ENCODE measurements around the gene SPPL3. TPM values are rescaled to one million over a fixed set of nuclear protein-coding genes. Genes with fewer than 3 reads are reported as not detected.

The SPPL3 gene
- total RNA-seq, 1 donor from 2014 or later: 28.2 TPM

- H3K4me3 Mint-ChIP-seq: no peak overlapping the region
- DNase-seq: no peak
- peaks cover 23% of the 10 kb centered on the region for H3K36me3 Mint-ChIP-seq (ENCODE audit: low read depth)
- H3K27me3 Mint-ChIP-seq: no peaks in the 10 kb centered on the region
- H3K9me3 Mint-ChIP-seq: no peaks in the 10 kb centered on the region
- intact Hi-C loops (cut with micrococcal nuclease): no loop called here
- peak overlapping the region; percentile 18 for H3K27ac Mint-ChIP-seq
- peaks cover 19% of the 10 kb centered on the region for H3K4me1 Mint-ChIP-seq
These were observed 128.2 kb downstream of the SPPL3 start for GRCh38 chr12:120775862-120776552.

- Mint-ChIP-seq H3K4me1 (peaks cover 19% of the 10 kb centered on the region), H3K9me3 (no peaks in the 10 kb centered on the region), H3K27ac (peak overlapping the region; percentile 20), H3K27me3 (no peaks in the 10 kb centered on the region), H3K36me3 (ENCODE audit: low read depth) (peaks cover 22% of the 10 kb centered on the region), H3K4me3 (no peak overlapping the region)
- intact Hi-C loops (cut with micrococcal nuclease): no loop called here
- DNase-seq: no peak
These were observed 129.8 kb downstream of the SPPL3 start for GRCh38 chr12:120774169-120774916.

DNA sequence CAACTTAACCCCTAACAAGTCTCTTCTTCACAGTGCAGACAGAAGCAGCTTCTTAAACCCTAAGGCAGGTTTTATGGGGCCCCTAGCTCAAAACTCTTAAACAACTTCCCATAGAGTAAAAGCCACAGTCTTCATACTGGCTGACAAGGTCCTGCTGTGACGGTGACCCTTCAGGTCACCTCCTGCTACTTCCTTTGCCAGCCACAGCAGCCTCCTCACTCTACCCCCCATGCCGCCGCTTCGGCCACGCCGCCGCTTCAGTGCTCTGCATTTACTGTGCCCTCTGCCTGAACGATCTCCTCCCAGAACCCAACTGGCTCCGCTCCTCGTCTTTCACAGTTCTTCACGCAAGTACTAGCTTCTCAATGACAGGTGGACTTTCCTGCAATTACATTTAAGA lies 133.1 kb downstream of the SPPL3 start:
- Mint-ChIP-seq H3K4me1 (peaks cover 19% of the 10 kb centered on the region), H3K4me3 (no peak overlapping the region), H3K27me3 (no peaks in the 10 kb centered on the region), H3K36me3 (ENCODE audit: low read depth) (peaks cover 22% of the 10 kb centered on the region), H3K9me3 (no peaks in the 10 kb centered on the region), H3K27ac (no peak overlapping the region)
- intact Hi-C loops (cut with micrococcal nuclease): no loop called here
- no peak for DNase-seq

- no peaks in the 10 kb centered on the region for H3K27me3 Mint-ChIP-seq
- DNase-seq: no peak
- no peaks in the 10 kb centered on the region for H3K9me3 Mint-ChIP-seq
- H3K27ac Mint-ChIP-seq: no peak overlapping the region
- H3K4me3 Mint-ChIP-seq: no peak overlapping the region
- peaks cover 7% of the 10 kb centered on the region for H3K4me1 Mint-ChIP-seq
- peaks cover 22% of the 10 kb centered on the region for H3K36me3 Mint-ChIP-seq (ENCODE audit: low read depth)
- intact Hi-C loops (cut with micrococcal nuclease): no loop called here
These were observed 136.8 kb downstream of the SPPL3 start for GRCh38 chr12:120767071-120768024.

DNA sequence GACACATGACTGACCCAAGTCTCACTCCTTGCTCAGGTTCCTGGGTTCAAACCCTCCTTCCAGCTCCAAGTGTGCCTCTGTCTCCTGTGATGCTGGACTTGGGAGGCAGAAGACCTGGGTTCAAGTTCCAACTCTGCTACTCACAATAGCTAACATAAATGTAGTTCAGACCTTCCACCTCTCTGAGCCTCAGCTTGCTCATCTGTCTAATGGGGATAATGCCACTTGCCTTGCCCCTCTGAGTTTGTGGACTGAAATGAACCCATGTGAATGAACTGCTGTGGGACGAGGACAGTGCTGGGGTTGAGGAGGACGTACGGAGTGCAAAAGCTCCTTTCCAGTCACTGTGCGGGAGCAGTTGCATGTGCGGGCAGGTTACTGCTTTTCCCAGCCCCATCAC lies 137.6 kb downstream of the SPPL3 start:
- peaks cover 4% of the 10 kb centered on the region for H3K4me1 Mint-ChIP-seq

GRCh38 chr12:120764816-120765215 lies 139.3 kb downstream of the SPPL3 start:
- intact Hi-C loops (cut with micrococcal nuclease): no loop called here
- Mint-ChIP-seq H3K4me1 (no peaks in the 10 kb centered on the region), H3K9me3 (no peaks in the 10 kb centered on the region), H3K27ac (no peak overlapping the region), H3K27me3 (no peaks in the 10 kb centered on the region), H3K4me3 (no peak overlapping the region), H3K36me3 (ENCODE audit: low read depth) (peaks cover 29% of the 10 kb centered on the region)
- DNase-seq: no peak

More for the DNA sequence above, 137.6 kb downstream of the SPPL3 start:
- Mint-ChIP-seq H3K9me3 (no peaks in the 10 kb centered on the region), H3K27me3 (no peaks in the 10 kb centered on the region), H3K27ac (no peak overlapping the region), H3K4me3 (no peak overlapping the region), H3K36me3 (ENCODE audit: low read depth) (peaks cover 22% of the 10 kb centered on the region)
- intact Hi-C loops (cut with micrococcal nuclease): no loop called here
- no peak for DNase-seq

GRCh38 chr12:120763250-120763649 lies 140.9 kb downstream of the SPPL3 start:
- Mint-ChIP-seq H3K36me3 (ENCODE audit: low read depth) (peaks cover 26% of the 10 kb centered on the region), H3K27ac (no peak overlapping the region), H3K4me3 (no peak overlapping the region), H3K4me1 (no peaks in the 10 kb centered on the region), H3K9me3 (no peaks in the 10 kb centered on the region), H3K27me3 (no peaks in the 10 kb centered on the region)
- intact Hi-C loops (cut with micrococcal nuclease): no loop called here
- DNase-seq: no peak

GRCh38 chr12:120762086-120762485 lies 142.1 kb downstream of the SPPL3 start:
- intact Hi-C loops (cut with micrococcal nuclease): no loop called here
- H3K9me3 Mint-ChIP-seq: no peaks in the 10 kb centered on the region
- DNase-seq: no peak
- H3K27ac Mint-ChIP-seq: no peak overlapping the region
- H3K4me3 Mint-ChIP-seq: no peak overlapping the region
- H3K36me3 Mint-ChIP-seq (ENCODE audit: low read depth): peaks cover 23% of the 10 kb centered on the region
- no peaks in the 10 kb centered on the region for H3K27me3 Mint-ChIP-seq
- no peaks in the 10 kb centered on the region for H3K4me1 Mint-ChIP-seq

- intact Hi-C loops (cut with micrococcal nuclease): no loop called here
- H3K27me3 Mint-ChIP-seq: no peaks in the 10 kb centered on the region
- H3K4me1 Mint-ChIP-seq: no peaks in the 10 kb centered on the region
- peaks cover 23% of the 10 kb centered on the region for H3K36me3 Mint-ChIP-seq (ENCODE audit: low read depth)
- DNase-seq: no peak
- H3K9me3 Mint-ChIP-seq: no peaks in the 10 kb centered on the region
- no peak overlapping the region for H3K4me3 Mint-ChIP-seq
- no peak overlapping the region for H3K27ac Mint-ChIP-seq
These were observed 142.6 kb downstream of the SPPL3 start for GRCh38 chr12:120761519-120761934.

DNA sequence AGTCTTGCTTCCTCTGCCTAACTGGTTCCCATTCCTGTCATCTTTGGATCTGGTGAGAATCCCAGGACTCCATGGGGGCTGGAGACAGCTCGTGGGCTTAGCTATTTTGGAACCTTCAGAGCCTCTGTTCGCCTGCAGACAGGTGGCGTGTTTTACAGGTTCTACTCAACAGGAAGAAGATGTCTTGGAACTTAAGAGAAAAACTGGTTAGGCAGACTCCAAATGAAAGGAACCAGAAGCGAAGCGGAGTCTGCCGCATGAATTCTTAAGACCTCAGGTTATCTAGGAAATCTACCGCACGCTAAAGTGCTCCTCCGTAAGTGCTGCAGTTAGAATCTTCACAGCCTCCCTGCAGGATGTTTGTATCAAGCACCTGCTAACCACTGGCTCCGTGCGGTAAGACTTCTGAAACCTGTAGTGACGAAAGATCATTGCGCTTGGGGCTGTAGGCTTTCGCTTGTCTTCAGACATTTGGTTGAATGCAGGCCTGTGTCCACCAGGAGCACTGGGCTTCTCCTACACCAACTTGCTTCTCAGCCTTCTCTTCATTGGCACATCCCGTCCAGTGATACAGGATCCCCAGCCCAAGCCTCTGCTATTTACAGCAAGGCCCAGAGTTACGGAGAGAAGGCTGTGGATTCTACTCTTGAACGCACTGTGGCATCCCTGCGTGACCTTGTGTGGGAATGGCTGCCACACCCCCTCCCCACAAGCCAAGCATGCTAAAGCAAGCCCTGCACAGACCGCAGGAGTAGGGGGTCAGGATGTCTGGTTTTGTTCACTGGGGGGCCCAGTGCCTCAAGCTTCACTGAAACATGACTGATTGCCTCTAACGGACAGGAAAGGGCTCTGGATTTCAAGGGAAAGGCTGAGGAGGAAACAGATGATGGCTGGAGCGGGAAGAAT lies 143.6 kb downstream of the SPPL3 start:
- peaks cover 16% of the 10 kb centered on the region for H3K36me3 Mint-ChIP-seq (ENCODE audit: low read depth)
- intact Hi-C loops (cut with micrococcal nuclease): no loop called here
- H3K4me3 Mint-ChIP-seq: peak overlapping the region; percentile 7
- peaks cover 1% of the 10 kb centered on the region for H3K9me3 Mint-ChIP-seq
- no peaks in the 10 kb centered on the region for H3K4me1 Mint-ChIP-seq
- H3K27ac Mint-ChIP-seq: peak overlapping the region; percentile 34
- DNase-seq: peak; percentile 74
- H3K27me3 Mint-ChIP-seq: no peaks in the 10 kb centered on the region

- Mint-ChIP-seq H3K4me1 (no peaks in the 10 kb centered on the region), H3K9me3 (peaks cover 10% of the 10 kb centered on the region), H3K36me3 (ENCODE audit: low read depth) (peaks cover 18% of the 10 kb centered on the region), H3K27ac (peak overlapping the region; percentile 13), H3K4me3 (no peak overlapping the region), H3K27me3 (peaks cover 5% of the 10 kb centered on the region)
- no peak for DNase-seq
- intact Hi-C loops (cut with micrococcal nuclease): no loop called here
These were observed 144.4 kb downstream of the SPPL3 start for GRCh38 chr12:120759591-120760348.

DNA sequence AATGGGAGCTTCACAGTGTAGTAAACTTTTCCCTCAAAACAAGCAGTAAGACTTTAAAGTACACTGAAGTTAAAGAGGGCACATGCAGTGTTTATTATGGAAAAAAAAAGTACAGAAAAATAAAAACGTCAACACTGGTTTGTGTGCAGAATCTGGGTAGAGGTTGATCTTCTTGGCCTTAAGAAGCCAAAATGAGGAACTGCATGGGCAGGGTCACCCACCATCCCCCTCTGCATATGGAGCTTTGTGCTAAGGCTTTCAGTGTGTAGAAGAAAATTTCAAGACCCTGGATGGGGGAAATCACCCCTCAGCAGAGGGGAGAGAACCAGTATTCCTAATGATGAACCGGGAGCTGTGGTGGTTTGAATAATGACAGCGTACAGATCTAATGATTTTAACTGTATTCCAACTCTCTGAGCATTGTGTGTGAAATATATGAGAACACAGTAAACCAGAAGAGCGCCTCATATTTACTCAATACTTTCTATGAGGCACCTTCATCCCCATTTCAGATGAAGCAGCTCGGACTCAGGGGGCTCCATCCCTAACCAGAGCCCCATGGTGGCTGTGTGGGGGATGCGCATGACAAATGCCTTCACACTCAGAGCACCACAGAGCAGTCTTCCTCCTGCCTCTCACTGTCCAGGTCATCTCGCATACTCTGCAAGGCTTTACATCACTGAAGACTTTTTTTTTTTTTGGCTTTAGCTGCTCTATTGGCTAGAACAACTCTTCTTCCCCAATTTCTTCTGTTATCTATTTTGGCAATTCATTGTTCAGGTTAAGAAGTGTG lies 145.2 kb downstream of the SPPL3 start:
- intact Hi-C loops (cut with micrococcal nuclease): no loop called here
- Mint-ChIP-seq H3K9me3 (peaks cover 10% of the 10 kb centered on the region), H3K4me3 (no peak overlapping the region), H3K27me3 (peaks cover 5% of the 10 kb centered on the region), H3K36me3 (ENCODE audit: low read depth) (peaks cover 15% of the 10 kb centered on the region), H3K4me1 (no peaks in the 10 kb centered on the region), H3K27ac (no peak overlapping the region)
- DNase-seq: no peak
